Testis (tissue), 3 donors: ENCODE measurements around the gene HOXD3. TPM values are rescaled to one million over a fixed set of nuclear protein-coding genes. Genes with fewer than 3 reads are reported as not detected.
A peak's percentile ranks its signal among the peaks of the same experiment; 100 is the strongest.

ENCODE experiments used
- DNase-seq: peaks from one replicate; pipeline ENCODE4 v3.0.0-alpha.2; 2019
- H3K27ac ChIP-seq, 2 donors: fragments of 200-600 bp; sonication (generic); one replicate each; pipeline ENCODE4 v1.5.1; 2019
- H3K27me3 ChIP-seq: fragments of 200-600 bp; sonication (generic); one replicate; pipeline ENCODE4 v1.5.1; 2019
- H3K36me3 ChIP-seq: fragments of 200-600 bp; sonication (generic); one replicate; pipeline ENCODE4 v1.5.1; 2017; ENCODE audit warnings: low read depth; ENCODE audit errors: missing control alignments
- H3K4me1 ChIP-seq: fragments of 200-600 bp; sonication (generic); one replicate; pipeline ENCODE4 v1.5.1; 2019
- H3K4me3 ChIP-seq, 2 donors: fragments of 200-600 bp; sonication (generic); one replicate each; pipeline ENCODE4 v1.5.1; 2017 to 2019
- H3K9me3 ChIP-seq: fragments of 200-600 bp; sonication (generic); one replicate; pipeline ENCODE4 v1.5.1; 2017
- CTCF ChIP-seq, 3 experiments: fragments of 450-650 bp in 2 of 3; fragments of 200-600 bp in 1 of 3; sonication (generic) in 1 of 3; IDR thresholded peaks; one replicate each; pipeline ENCODE4 v1.5.1; 2016 to 2019; ENCODE audit warnings: antibody characterized with exemption in 3 of 3, mild to moderate bottlenecking in 2 of 3, moderate library complexity in 1 of 3
- POLR2A ChIP-seq: fragments of 450-650 bp; IDR thresholded peaks from one replicate; pipeline ENCODE4 v1.6.1; 2017; ENCODE audit warnings: antibody characterized with exemption, mild to moderate bottlenecking, moderate library complexity
- WGBS, 2 donors: methylation state at CpG; one replicate each; pipeline ENCODE4 v1.1.5; 2018; 5-methylcytosine and 5-hydroxymethylcytosine counted together
- intact Hi-C: fragments of 100-400 bp; cut with DNase I; formaldehyde crosslinking; loops from one replicate; pipeline ENCODE4 v1.15.1; 2023; ENCODE audit warnings: low total_unique reads
- polyA plus RNA-seq: library from polyadenylated mRNA; stranded (reverse); fragments of 350-450 nt; fragmentation: Illumina TruSeq; extraction: RNeasy Lipid Tissue Mini Kit (QIAGEN cat#74804); gene quantifications from one replicate; pipeline ENCODE4 v1.2.3, GENCODE V29; 2014; ENCODE audit warnings: low read depth, low replicate concordance; ENCODE audit not compliant: insufficient read depth
- total RNA-seq, 2 donors: library from RNA; depleted of rRNA; stranded (reverse); fragments of >200 nt; gene quantifications; one replicate each; pipeline ENCODE4 v1.2.3, GENCODE V29; 2016

Gene HOXD3
- total and polyA plus RNA-seq, 3 donors from 2014 or later: 2.7 to 22.3 (median 14.0) TPM

- TF ChIP-seq CTCF (IDR thresholded peaks at IDR 0.05) (no peak), POLR2A (no peak)
- Histone ChIP-seq H3K27ac (no peak overlapping the region), H3K4me1 (peaks cover 27% of the 10 kb centered on the region), H3K36me3 (no peaks in the 10 kb centered on the region), H3K4me3 (no peak overlapping the region), H3K27me3 (no peaks in the 10 kb centered on the region), H3K9me3 (no peaks in the 10 kb centered on the region)
- intact Hi-C loops: loop anchor here (10.0 kb wide), 1 partner anchor 305 kb away; no protein-coding TSS in a partner anchor
- DNase-seq: no peak
- 56 to 65% methylated on average over 24 of the region's 24 CpGs for WGBS, 2 donors
Observed at GRCh38 chr2:176149939-176150583, 7.0 kb upstream of the HOXD3 start.

- no peak for TF ChIP-seq CTCF (IDR thresholded peaks at IDR 0.05)
- TF ChIP-seq POLR2A: no peak
- Histone ChIP-seq H3K9me3 (no peaks in the 10 kb centered on the region), H3K36me3 (no peaks in the 10 kb centered on the region), H3K27ac (no peak overlapping the region), H3K27me3 (no peaks in the 10 kb centered on the region), H3K4me1 (peaks cover 27% of the 10 kb centered on the region), H3K4me3 (peak overlapping the region in 1 of 2 donors; percentile 44)
- WGBS, 2 donors: 58 to 65% methylated on average over 8 to 14 of the region's 14 CpGs
- intact Hi-C loops: no loop called here
- no peak for DNase-seq
Observed at GRCh38 chr2:176150584-176151441, 6.3 kb upstream of the HOXD3 start.

- Histone ChIP-seq H3K9me3 (no peaks in the 10 kb centered on the region), H3K36me3 (no peaks in the 10 kb centered on the region), H3K4me1 (peaks cover 27% of the 10 kb centered on the region), H3K4me3 (peak within 1 kb of the TSS; percentile 6 to 44), H3K27me3 (no peaks in the 10 kb centered on the region), H3K27ac (peak within 1 kb of the TSS in 1 of 2 donors; percentile 63)
- TF ChIP-seq CTCF (IDR thresholded peaks at IDR 0.05) (no peak), POLR2A (no peak)
- intact Hi-C loops: no loop called here
- no peak for DNase-seq
- WGBS, 2 donors: 41 to 42% methylated on average over 23 to 55 of the region's 55 CpGs
Observed at GRCh38 chr2:176151442-176152287, 5.4 kb upstream of the HOXD3 start, which contains the start of gene HOXD4. Gene HOXD4 (plus strand): TSS chr2:176151550. CDS start chr2:176151634, 84 bp downstream.

GRCh38 chr2:176152350-176153181, 4.5 kb upstream of the HOXD3 start:
- H3K27me3 ChIP-seq: no peaks in the 10 kb centered on the region
- peak overlapping the region; percentile 6 to 44 for H3K4me3 ChIP-seq
- peak overlapping the region in 1 of 2 donors; percentile 63 for H3K27ac ChIP-seq
- TF ChIP-seq CTCF (IDR thresholded peaks at IDR 0.05): no peak
- TF ChIP-seq POLR2A: no peak
- H3K9me3 ChIP-seq: no peaks in the 10 kb centered on the region
- WGBS, 2 donors: 30 to 46% methylated on average over 48 of the region's 48 CpGs
- H3K4me1 ChIP-seq: peaks cover 27% of the 10 kb centered on the region
- no peak for DNase-seq
- H3K36me3 ChIP-seq: no peaks in the 10 kb centered on the region
- intact Hi-C loops: no loop called here
